GM18526 (cell line): ENCODE results near the gene ZAP70.

Experiments
- POLR2A ChIP-seq: IDR thresholded peaks from 3 replicates; pipeline ENCODE4 v1.6.1; 2011; ENCODE audit not compliant: insufficient read length; ENCODE audit errors: extremely low read depth

The ZAP70 gene

GRCh38 chr2:97764559-97765263, 51.3 kb downstream of the ZAP70 start:
- TF ChIP-seq POLR2A, result no peak

GRCh38 chr2:97765933-97766332, 52.6 kb downstream of the ZAP70 start:
- TF ChIP-seq POLR2A, result no peak

- TF ChIP-seq POLR2A, result no peak
Observed at GRCh38 chr2:97766567-97766966, 53.2 kb downstream of the ZAP70 start.

GRCh38 chr2:97769308-97769707, 55.9 kb downstream of the ZAP70 start:
- no peak for TF ChIP-seq POLR2A

GRCh38 chr2:97769711-97770110, 56.3 kb downstream of the ZAP70 start:
- no peak for TF ChIP-seq POLR2A

GRCh38 chr2:97770445-97770844, 57.1 kb downstream of the ZAP70 start:
- no peak for TF ChIP-seq POLR2A

- no peak for TF ChIP-seq POLR2A
Observed at GRCh38 chr2:97774425-97774824, 61.0 kb downstream of the ZAP70 start.

- TF ChIP-seq POLR2A, result no peak
Observed at GRCh38 chr2:97775074-97775473, 61.7 kb downstream of the ZAP70 start.

- TF ChIP-seq POLR2A, result no peak
Observed at GRCh38 chr2:97779141-97779540, 65.8 kb downstream of the ZAP70 start.

- no peak for TF ChIP-seq POLR2A
Observed at GRCh38 chr2:97781981-97782380, 68.6 kb downstream of the ZAP70 start.

GRCh38 chr2:97784953-97785352, 71.6 kb downstream of the ZAP70 start:
- no peak for TF ChIP-seq POLR2A

- no peak for TF ChIP-seq POLR2A
Observed at GRCh38 chr2:97785818-97786217, 72.4 kb downstream of the ZAP70 start.

GRCh38 chr2:97788986-97789644, 75.7 kb downstream of the ZAP70 start:
- no peak for TF ChIP-seq POLR2A
